HL-60 (cell line): Measurements from ENCODE around the gene ZNF611.

ENCODE experiments used
- GABPA ChIP-seq: IDR thresholded peaks from 2 replicates; pipeline ENCODE4 v1.6.1; 2012; ENCODE audit warnings: low read depth
- POLR2AphosphoS5 ChIP-seq: IDR thresholded peaks from 2 replicates; pipeline ENCODE4 v1.6.1; 2012; ENCODE audit warnings: low read depth
- REST ChIP-seq: IDR thresholded peaks from 2 replicates; pipeline ENCODE4 v1.6.1; 2012; ENCODE audit warnings: low read depth; ENCODE audit not compliant: insufficient replicate concordance
- SPI1 ChIP-seq: IDR thresholded peaks from 2 replicates; pipeline ENCODE4 v1.6.1; 2012; ENCODE audit warnings: low read depth, mild to moderate bottlenecking, borderline replicate concordance
- TF ChIP-seq, protein P1 (sequence below): IDR thresholded peaks from one replicate; pipeline ENCODE4 v1.5.1; 2011; ENCODE audit warnings: low read length, control low read depth, inconsistent platforms; ENCODE audit not compliant: insufficient read depth

DNA sequence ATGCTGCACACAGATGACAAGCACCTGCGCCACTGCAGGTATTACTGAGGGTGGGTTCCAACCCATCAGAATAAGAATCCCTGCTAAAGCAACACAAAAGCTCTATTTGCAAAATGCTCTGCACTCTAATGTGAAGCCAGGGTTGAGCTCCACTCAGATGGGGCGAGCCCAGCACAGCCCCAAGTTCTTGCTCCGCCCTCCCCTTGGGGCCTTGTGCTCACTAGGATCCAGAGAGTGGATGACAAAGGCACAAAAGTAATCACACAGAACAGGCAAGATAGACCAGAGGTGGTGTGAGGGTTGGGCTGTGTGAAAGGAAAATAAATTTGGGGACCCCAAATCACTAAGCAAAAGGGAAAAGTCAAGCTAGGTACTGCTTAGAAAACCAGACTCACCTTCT lies 8.2 kb upstream of the ZNF611 start:
- TF ChIP-seq, protein P1, sequence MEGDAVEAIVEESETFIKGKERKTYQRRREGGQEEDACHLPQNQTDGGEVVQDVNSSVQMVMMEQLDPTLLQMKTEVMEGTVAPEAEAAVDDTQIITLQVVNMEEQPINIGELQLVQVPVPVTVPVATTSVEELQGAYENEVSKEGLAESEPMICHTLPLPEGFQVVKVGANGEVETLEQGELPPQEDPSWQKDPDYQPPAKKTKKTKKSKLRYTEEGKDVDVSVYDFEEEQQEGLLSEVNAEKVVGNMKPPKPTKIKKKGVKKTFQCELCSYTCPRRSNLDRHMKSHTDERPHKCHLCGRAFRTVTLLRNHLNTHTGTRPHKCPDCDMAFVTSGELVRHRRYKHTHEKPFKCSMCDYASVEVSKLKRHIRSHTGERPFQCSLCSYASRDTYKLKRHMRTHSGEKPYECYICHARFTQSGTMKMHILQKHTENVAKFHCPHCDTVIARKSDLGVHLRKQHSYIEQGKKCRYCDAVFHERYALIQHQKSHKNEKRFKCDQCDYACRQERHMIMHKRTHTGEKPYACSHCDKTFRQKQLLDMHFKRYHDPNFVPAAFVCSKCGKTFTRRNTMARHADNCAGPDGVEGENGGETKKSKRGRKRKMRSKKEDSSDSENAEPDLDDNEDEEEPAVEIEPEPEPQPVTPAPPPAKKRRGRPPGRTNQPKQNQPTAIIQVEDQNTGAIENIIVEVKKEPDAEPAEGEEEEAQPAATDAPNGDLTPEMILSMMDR = no peak
- TF ChIP-seq REST (no peak), GABPA (no peak), POLR2AphosphoS5 (no peak), SPI1 (no peak)
